ENCODE results near the gene ROBO1.

The ROBO1 gene

DNA sequence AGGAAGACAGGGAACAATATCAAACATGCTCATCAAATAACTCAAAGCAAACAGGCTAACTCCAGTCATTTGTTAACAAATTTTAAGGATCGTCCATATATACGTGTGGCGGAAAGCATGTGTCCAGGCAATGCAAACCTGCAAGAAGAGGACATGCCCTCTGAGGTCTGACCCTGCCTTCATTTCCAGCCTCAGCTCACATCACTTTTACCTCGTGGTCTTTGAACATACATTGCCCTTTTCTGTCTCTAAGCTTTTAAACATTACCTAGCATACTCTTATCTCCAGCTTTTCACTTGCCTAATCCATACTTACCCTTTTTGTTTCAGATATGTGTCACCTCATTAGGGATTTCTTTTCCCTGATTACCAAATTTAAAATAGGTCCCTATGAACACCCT is 944.4 kb downstream of the ROBO1 start:
- no peak overlapping the region for H3K27ac ChIP-seq (ENCODE audit: low read length)
- H3K79me2 ChIP-seq (ENCODE audit: insufficient read depth, low read length), result no peaks in the 10 kb centered on the region
- no peak overlapping the region for H3K9ac ChIP-seq (ENCODE audit: low read depth, low read length)
- ATAC-seq (ENCODE audit: insufficient read depth, low read depth), result no peak
- TF ChIP-seq, protein P1, sequence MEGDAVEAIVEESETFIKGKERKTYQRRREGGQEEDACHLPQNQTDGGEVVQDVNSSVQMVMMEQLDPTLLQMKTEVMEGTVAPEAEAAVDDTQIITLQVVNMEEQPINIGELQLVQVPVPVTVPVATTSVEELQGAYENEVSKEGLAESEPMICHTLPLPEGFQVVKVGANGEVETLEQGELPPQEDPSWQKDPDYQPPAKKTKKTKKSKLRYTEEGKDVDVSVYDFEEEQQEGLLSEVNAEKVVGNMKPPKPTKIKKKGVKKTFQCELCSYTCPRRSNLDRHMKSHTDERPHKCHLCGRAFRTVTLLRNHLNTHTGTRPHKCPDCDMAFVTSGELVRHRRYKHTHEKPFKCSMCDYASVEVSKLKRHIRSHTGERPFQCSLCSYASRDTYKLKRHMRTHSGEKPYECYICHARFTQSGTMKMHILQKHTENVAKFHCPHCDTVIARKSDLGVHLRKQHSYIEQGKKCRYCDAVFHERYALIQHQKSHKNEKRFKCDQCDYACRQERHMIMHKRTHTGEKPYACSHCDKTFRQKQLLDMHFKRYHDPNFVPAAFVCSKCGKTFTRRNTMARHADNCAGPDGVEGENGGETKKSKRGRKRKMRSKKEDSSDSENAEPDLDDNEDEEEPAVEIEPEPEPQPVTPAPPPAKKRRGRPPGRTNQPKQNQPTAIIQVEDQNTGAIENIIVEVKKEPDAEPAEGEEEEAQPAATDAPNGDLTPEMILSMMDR (IDR thresholded peaks at IDR 0.05; ENCODE audit: borderline replicate concordance, extremely low read depth, low read length, poor library complexity, severe bottlenecking), result no peak
- no peak for TF ChIP-seq EZH2 (IDR thresholded peaks at IDR 0.05; ENCODE audit: borderline replicate concordance, low read depth, low read length, severe bottlenecking)
- no peak for DNase-seq
- H3K4me3 ChIP-seq (ENCODE audit: low read depth in 1 of 2, low read length in 2 of 2), result no peak overlapping the region
- H4K20me1 ChIP-seq (ENCODE audit: insufficient read depth, low read length), result no peaks in the 10 kb centered on the region
- H3K4me1 ChIP-seq (ENCODE audit: insufficient read depth, low read length), result no peaks in the 10 kb centered on the region
- H3K4me2 ChIP-seq (ENCODE audit: insufficient read depth, low read length), result no peak overlapping the region
- H3K36me3 ChIP-seq (ENCODE audit: insufficient read depth, low read length), result no peaks in the 10 kb centered on the region
- H3K9me3 ChIP-seq (ENCODE audit: insufficient read depth, low read length, severe bottlenecking), result peaks cover under 1% of the 10 kb centered on the region
- no peaks in the 10 kb centered on the region for H3K27me3 ChIP-seq (ENCODE audit: insufficient read depth, low read length, poor library complexity)
- no peak overlapping the region for H2AFZ ChIP-seq (ENCODE audit: low read depth, low read length)

DNA sequence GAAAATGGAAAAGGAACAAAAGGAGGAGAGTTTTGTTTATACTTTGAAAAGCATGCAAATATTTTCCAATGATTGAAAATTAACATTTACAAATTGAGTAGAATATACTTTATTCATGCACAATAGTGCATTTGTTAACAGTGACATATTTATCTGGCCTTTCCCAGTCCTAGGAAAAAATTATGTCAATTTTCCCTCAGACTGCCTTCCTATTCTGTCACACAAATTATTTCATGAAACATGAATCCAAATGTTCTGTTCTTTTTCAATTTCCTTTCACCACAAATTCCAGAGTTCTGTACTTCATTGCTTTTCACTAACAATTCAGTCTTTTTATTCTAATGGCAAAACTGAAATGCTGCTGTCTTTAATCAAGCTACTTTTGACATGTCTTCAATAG is 945.1 kb downstream of the ROBO1 start:
- Histone ChIP-seq H3K9ac (ENCODE audit: low read depth, low read length) (no peak overlapping the region), H3K9me3 (ENCODE audit: insufficient read depth, low read length, severe bottlenecking) (peaks cover 3% of the 10 kb centered on the region), H3K4me2 (ENCODE audit: insufficient read depth, low read length) (no peak overlapping the region), H2AFZ (ENCODE audit: low read depth, low read length) (no peak overlapping the region), H3K79me2 (ENCODE audit: insufficient read depth, low read length) (no peaks in the 10 kb centered on the region), H3K36me3 (ENCODE audit: insufficient read depth, low read length) (no peaks in the 10 kb centered on the region), H3K27me3 (ENCODE audit: insufficient read depth, low read length, poor library complexity) (no peaks in the 10 kb centered on the region), H3K4me3 (ENCODE audit: low read depth in 1 of 2, low read length in 2 of 2) (no peak overlapping the region), H3K27ac (ENCODE audit: low read length) (no peak overlapping the region), H4K20me1 (ENCODE audit: insufficient read depth, low read length) (no peaks in the 10 kb centered on the region), H3K4me1 (ENCODE audit: insufficient read depth, low read length) (no peaks in the 10 kb centered on the region)
- TF ChIP-seq, protein P1 (IDR thresholded peaks at IDR 0.05; ENCODE audit: borderline replicate concordance, extremely low read depth, low read length, poor library complexity, severe bottlenecking), result no peak
- TF ChIP-seq EZH2 (IDR thresholded peaks at IDR 0.05; ENCODE audit: borderline replicate concordance, low read depth, low read length, severe bottlenecking), result no peak
- ATAC-seq (ENCODE audit: insufficient read depth, low read depth) (no peak), DNase-seq (no peak)

DNA sequence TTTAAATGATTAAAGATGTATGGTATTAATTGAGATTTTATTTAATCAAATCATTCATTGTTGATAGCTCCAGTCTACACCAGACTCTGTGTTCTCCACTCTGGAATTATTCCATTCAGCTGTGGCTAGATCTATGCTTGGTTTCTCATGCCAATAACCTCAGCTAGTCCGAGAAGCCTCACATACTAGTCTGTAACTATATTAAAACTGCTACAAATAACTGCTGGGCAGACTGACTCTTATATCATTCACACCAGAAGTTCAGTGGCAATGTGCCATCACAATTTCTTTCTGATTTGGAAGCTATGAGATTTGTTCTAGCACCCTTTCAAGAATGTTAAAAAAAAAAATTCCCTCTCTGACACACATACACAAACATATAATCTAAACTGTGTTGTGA is 947.3 kb downstream of the ROBO1 start:
- Histone ChIP-seq H3K79me2 (ENCODE audit: insufficient read depth, low read length) (no peaks in the 10 kb centered on the region), H3K27ac (ENCODE audit: low read length) (no peak overlapping the region), H3K4me2 (ENCODE audit: insufficient read depth, low read length) (no peak overlapping the region), H3K9ac (ENCODE audit: low read depth, low read length) (no peak overlapping the region), H3K36me3 (ENCODE audit: insufficient read depth, low read length) (no peaks in the 10 kb centered on the region), H4K20me1 (ENCODE audit: insufficient read depth, low read length) (no peaks in the 10 kb centered on the region), H3K9me3 (ENCODE audit: insufficient read depth, low read length, severe bottlenecking) (peaks cover 3% of the 10 kb centered on the region), H3K27me3 (ENCODE audit: insufficient read depth, low read length, poor library complexity) (no peaks in the 10 kb centered on the region), H3K4me3 (ENCODE audit: low read depth in 1 of 2, low read length in 2 of 2) (no peak overlapping the region), H3K4me1 (ENCODE audit: insufficient read depth, low read length) (no peaks in the 10 kb centered on the region), H2AFZ (ENCODE audit: low read depth, low read length) (no peak overlapping the region)
- no peak for DNase-seq
- TF ChIP-seq, protein P1 (IDR thresholded peaks at IDR 0.05; ENCODE audit: borderline replicate concordance, extremely low read depth, low read length, poor library complexity, severe bottlenecking), result no peak
- TF ChIP-seq EZH2 (IDR thresholded peaks at IDR 0.05; ENCODE audit: borderline replicate concordance, low read depth, low read length, severe bottlenecking), result no peak
- no peak for ATAC-seq (ENCODE audit: insufficient read depth, low read depth)
